Measurements from ENCODE around the gene DNASE2B.

- TF ChIP-seq CTCF (IDR thresholded peaks at IDR 0.05; ENCODE audit: low read depth, low read length) (no peak), MAX (IDR thresholded peaks at IDR 0.05; ENCODE audit: low read depth, low read length) (no peak)
Observed at GRCh38 chr1:84358695-84359094, 39.6 kb upstream of the DNASE2B start.
